ENCODE measurements around the gene COMMD1.
"Not testable (repeated sequence)": the region's sequence is repeated elsewhere in the genome, so short reads cannot be mapped to it uniquely, and the experiment has no call there.

COMMD1 gene

DNA sequence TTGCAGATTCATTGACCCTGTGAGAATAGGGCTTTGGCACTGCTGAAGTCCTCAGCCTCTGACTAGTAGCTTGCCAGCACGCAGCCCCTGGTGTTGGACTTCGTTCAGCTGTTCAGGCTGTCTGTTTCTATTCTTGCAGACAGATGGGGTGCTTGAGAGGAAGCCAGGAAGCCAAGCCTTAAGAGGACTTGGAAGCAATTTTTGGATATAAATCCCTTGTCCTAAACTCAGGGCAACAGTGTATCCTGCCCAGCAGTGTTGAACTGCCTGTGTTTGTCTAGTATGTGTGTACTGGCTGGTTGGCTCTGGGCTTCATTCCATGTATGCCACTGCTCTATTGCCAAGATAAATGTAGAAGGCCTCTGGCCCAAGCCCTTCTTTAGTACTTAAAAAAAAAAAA, 108.6 kb downstream of the COMMD1 start:
- no peak for DNase-seq (ENCODE audit: low read depth in 1 of 2, low spot score in 1 of 2)

- DNase-seq (ENCODE audit: low read depth in 1 of 2, low spot score in 1 of 2), result no peak
Measured at GRCh38 chr2:62016957-62017356, 111.5 kb downstream of the COMMD1 start.

DNA sequence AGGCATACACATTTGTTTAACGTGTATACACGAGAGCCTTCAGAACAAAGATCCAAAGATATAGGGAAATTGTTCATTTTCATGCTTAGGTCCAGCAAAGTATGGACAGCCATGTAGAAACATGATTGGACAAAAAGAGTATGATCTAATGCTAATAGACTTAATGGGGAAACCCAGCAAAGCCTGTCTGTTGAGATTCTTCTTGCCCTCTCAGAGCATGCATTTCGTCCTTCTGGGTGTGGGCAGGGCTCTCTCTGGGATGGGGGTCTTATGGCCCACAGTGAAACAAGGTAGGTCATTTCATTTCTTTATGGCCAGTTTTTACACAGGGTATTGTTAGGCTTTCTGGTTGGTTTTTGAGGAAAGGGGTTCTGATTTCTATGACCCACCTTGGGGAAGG, 124.4 kb downstream of the COMMD1 start:
- DNase-seq (ENCODE audit: low read depth in 1 of 2, low spot score in 1 of 2), result no peak

DNA sequence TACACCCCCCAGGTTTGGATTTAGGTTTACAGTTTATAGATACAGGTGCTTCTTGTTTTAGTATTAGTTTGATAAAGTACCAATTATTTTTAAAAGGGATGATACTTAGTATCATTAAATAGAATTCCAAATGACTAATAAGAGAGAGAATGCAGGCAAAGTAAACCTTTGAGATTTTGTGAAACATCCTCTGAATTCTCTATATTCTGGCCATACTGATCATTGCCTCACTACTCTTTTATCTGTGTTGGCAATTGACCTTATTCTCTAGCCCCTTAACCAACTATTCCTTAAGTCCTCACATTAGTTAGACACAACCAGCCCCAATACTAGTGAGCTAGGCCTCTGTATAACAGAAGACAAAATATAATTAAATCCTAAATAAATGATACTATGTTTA, 125.4 kb downstream of the COMMD1 start:
- no peak for DNase-seq (ENCODE audit: low read depth in 1 of 2, low spot score in 1 of 2)

GRCh38 chr2:62032096-62032495, 126.6 kb downstream of the COMMD1 start:
- DNase-seq (ENCODE audit: low read depth in 1 of 2, low spot score in 1 of 2), result no peak

GRCh38 chr2:62034715-62035114, 129.2 kb downstream of the COMMD1 start:
- no peak for DNase-seq (ENCODE audit: low read depth in 1 of 2, low spot score in 1 of 2)

- DNase-seq (ENCODE audit: low read depth in 1 of 2, low spot score in 1 of 2), result no peak
Measured at GRCh38 chr2:62036229-62036628, 130.8 kb downstream of the COMMD1 start.

DNA sequence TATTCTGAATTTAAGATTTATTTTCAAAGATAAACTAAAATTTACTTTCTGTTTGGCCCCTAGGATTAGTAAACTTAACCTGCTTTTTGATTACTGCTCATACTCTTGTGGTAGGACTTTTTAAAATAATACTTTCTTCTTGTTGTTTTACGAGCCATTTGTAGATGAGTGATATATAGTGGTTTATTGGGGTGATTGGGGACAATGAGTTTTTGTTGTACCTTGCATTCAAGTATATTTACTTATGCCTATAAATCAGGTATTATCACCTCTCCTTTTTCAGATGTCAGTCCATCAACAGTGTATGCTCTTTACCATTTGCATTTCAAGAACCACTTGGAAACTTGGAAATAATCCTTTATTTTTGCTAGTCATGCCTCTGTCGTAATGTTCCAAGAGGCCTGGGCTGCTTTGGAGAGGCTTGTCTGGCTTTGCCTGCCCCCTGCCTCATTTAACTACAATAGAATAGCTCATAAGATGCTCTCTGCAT, 131.3 kb downstream of the COMMD1 start:
- no peak for DNase-seq (ENCODE audit: low read depth in 1 of 2, low spot score in 1 of 2)

DNA sequence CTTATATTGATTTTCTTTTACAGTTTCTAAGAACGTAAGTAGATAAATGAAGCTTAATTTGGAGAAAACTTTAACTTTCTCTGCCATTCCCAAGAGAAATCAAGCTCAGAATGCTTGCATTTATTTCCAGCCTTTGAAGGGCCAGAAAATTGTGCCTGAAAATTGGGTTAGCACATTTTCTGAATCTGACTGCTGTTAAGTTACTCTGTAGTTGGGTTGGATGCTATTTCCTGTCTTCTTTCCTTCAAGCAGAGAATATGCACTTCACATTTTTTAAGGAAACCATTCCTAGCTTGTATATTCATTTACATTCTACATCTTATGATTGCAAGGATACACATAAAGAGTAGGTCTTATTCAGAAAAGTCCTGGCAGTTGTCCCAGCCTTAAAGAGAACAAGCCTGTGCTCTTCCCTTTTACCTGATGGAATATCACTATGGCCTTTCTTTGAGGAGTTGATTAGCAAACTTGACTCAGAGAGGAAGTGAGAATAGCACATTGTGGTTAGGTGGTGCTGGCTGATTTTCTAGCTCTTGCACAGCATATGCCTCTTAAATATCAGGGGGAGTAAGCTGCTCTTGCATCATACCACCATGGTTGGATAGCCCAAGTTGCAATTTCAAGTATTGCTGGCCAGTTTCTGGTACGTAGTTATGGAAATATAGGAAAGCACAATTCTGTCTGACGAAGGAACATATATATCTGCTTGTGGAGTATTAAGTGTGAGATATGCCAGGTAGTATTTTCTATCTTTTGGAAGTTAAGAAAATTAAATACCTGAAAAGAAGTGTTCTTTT, 133.7 kb downstream of the COMMD1 start:
- DNase-seq (ENCODE audit: low read depth in 1 of 2, low spot score in 1 of 2), result no peak

DNA sequence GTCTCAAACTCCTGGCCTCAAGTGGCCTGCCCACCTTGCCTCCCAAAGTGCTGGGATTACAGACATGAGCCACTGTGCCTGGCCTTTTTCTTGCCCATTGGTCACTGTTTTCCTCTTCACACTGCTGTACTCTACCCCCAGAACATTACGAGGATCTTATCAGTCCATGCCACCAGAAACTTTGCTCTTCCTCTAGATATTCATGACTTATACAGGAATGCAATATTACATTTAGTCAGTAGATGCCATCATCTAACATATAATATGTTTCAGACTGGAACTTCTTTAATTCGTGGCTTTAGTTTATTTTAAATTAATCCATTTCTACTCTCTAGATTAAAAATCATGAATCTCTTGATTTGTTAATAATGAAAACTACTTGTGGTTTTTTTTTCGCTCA, 135.5 kb downstream of the COMMD1 start:
- DNase-seq (ENCODE audit: low read depth in 1 of 2, low spot score in 1 of 2), result no peak

DNA sequence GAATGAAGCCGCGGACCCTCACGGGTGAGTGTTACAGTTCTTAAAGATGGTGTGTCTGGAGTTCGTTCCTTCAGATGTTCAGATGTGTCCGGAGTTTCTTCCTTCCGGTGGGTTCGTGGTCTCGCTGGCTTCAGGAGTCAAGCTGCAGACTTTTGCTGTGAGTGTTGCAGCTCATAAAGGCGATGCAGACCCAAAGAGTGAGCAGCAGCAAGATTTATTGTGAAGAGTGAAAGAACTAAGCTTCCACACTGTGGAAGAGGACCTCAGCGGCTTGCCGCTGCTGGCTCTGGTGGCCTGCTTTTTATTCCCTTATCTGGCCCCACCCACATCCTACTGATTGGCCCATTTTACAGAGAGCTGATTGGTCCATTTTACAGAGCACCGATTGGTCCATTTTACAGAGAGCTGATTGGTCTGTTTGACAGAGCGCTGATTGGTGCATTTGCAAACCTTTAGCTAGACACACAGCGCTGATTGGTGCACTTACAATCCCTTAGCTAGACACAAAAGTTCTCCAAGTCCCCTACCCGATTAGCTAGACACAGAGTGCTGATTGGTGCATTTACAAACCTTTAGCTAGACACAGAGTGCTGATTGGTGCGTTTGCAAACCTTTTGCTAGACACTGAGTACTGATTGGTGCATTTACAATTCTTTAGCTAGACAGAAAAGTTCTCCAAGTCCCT, 136.4 kb downstream of the COMMD1 start:
- not testable (repeated sequence) for DNase-seq (ENCODE audit: low read depth in 1 of 2, low spot score in 1 of 2)

DNA sequence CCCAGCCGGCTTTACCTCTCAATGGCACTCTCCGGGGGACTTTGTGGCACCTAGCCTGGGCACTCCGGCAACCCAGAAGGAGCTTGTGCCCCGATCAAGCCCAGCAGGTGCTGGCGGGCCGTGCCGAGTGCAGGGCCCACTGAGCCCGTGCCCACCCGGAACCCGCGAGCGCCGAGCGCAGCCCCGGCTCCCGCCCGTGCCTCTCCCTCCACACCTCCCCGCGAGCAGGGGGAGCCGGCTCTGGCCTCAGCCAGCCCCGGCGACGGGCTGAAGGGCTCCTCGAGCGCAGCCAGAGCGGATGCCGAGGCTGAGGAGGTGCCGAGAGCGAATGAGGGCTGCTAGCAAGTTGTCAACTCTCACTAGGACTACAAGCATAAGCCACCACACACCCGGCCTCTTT, 136.9 kb downstream of the COMMD1 start:
- no peak for DNase-seq (ENCODE audit: low read depth in 1 of 2, low spot score in 1 of 2)

DNA sequence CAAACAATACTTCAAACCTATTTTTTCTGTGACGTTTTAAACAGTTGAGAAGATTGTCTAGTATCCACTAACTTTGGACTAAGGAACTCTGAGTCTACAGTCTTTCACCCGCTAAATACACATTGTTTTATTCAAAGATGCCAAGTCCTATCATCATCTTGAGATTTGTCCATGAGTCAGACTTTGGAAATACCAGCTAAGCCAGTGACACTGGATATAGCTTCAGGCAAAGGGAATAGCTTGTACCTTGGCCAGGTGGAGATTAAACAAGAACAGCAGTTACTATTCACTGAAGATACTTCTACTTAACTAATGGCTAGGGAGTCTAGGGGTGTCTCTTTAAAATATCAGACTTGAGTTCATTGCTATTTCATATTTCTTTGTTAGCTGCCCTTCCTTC, 137.5 kb downstream of the COMMD1 start:
- DNase-seq (ENCODE audit: low read depth in 1 of 2, low spot score in 1 of 2), result no peak

DNA sequence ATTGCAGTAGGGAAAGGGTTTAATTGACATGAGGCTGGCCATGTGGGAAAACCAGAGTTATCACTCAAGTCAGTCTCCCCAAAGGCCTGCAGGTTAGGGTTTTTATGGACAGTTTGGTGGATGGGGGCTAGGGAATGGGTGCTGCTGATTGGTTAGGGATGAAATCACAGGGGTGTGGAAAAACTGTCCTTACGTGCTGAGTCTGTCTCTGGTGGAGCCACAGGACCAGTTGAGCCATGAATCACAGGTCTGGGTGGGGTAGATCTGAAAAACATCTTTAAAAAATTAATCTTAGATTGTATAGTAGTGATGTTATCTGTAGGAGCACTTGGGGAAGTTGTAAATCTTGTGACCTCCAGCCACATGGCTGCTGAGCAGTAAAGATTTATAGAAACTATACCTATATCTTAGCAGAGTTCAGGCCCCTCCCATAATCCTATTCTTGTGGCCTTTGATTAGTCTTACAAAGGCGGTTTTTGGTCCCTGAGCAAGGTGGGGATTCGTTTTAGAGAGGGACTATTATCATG, 139.6 kb downstream of the COMMD1 start:
- no peak for DNase-seq (ENCODE audit: low read depth in 1 of 2, low spot score in 1 of 2)

DNA sequence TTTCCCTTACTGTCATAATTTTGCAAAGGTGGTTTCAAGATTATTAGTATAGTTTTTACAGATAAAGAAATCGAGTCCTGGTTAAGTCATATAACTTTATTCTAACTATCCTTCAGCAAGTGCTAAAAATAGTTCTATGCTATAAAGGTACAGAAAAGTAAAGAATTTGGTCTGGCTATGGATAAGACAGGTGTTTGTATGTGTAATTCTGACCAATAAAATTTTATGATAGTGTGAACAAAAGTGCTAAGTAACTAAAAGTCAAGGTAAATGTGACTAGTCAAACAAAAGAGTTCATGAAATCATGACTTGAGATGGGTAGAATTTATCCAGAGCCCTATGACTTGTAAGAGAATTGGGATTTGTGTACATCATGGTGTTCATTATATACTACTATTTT, 140.7 kb downstream of the COMMD1 start:
- no peak for DNase-seq (ENCODE audit: low read depth in 1 of 2, low spot score in 1 of 2)

DNA sequence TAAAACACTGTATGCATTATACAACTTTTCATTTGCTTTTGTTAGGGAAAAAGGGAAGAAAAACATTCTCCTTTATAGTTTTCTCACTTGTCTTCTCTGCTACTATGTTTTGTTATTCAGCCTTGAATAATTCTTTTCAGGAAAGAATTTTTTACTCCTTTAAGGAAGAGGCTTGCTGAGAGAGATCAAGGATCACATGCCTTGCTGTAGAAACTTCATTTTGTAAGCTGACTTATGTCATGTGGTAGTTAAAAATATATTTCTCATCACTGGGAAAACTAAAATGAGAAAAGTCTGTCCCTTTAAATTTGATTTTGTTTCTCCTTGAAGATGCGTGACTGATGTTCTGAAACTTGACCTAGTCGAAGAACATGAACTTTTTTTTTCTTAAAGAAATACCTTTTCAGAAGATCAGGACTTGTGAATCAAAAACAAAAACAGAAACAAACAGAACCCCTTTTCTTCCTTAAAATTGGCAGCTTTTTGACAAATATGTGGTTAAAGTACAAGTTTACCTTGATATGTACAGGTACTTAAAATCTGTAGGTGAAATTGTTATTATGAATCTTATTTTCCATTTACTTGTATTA, 145.1 kb downstream of the COMMD1 start:
- no peak for DNase-seq (ENCODE audit: low read depth in 1 of 2, low spot score in 1 of 2)

DNA sequence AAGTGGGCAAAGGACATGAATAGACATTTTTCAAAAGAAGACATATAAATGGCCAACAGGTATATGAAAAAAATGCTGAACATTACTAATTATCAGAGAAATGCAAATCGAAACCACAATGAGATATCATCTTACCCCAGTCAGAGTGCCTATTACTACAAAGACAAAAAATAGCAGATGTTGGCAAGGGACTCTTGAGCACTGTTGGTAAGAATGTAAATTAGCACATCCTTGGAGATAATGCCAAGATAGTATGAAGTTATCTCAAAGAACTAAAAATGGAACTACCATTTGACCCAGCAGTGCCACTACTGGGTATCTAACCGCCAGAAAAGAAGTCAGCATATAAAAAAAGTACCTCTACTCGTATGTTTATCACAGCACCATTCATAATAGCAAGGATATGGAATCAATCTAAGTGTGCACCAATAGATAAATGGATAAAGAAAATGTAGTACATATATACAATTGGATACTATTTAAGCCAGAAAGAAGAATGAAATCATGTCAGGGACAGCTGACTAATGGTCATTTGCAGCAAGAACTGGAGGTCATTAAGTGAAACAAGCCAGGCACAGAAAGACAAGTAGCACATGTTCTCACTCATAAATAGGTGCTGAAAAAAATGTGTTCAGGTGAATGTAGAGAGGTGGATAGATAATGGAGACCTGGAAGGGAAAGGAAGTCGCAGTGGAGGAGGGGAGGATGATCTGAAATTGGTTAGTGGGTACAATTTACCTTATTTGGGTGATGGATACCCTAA, 148.7 kb downstream of the COMMD1 start:
- no peak for DNase-seq (ENCODE audit: low read depth in 1 of 2, low spot score in 1 of 2)

DNA sequence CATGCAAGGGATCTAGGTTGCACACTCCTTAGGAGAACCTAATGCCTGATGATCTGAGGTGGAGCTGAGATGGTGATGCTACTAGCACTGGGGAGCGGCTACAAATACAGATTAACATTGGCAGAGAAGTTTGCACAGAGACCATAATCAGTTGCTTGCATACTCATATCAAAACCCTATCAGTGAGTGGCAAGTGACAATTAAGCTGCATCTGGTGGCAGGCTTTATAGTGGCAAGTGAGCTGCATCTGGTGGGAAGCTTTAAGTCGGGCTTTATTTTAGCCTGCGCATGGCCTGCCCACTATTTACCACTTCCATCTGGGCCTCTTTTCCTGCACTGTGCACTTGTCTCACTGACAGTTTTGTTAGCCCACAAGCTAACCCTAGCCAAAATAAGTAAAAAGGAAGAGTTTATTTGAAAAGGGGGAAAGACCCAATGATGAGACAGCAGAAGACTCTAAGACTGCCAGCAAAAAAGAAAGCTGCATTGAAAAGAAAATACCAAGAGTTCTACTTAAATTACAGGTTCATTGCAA, 149.5 kb downstream of the COMMD1 start:
- no peak for DNase-seq (ENCODE audit: low read depth in 1 of 2, low spot score in 1 of 2)

- DNase-seq (ENCODE audit: low read depth in 1 of 2, low spot score in 1 of 2), result no peak
Measured at GRCh38 chr2:62055724-62056336, 150.4 kb downstream of the COMMD1 start.

DNA sequence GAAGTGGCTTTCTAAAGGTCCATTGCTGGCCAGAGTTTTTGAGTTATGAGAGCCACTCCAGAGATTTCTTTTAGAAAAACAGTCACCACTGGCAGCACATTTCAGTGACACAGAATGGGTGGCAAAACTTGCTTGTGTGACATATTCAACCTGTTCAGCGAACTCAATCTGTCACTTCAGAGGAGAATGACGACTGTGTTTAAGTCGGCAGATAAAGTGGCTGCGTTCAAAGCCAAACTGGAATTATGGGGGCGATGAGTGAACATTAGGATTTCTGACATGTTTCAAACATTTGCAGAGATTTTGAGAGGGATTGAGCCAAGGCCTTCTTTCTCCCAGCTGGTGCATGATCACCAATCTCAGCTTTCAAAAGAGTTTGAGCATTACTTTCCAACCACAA, 150.9 kb downstream of the COMMD1 start:
- DNase-seq (ENCODE audit: low read depth in 1 of 2, low spot score in 1 of 2), result no peak

GRCh38 chr2:62065243-62065642, 159.8 kb downstream of the COMMD1 start:
- DNase-seq (ENCODE audit: low read depth in 1 of 2, low spot score in 1 of 2), result no peak

Data from activated T-helper 1 cell treated with anti-CD3 and anti-CD28 coated beads, Interleukin-2, amount 50 U/mL, for 16 hours (primary cell).